GM18520 (cell line): ENCODE data around the gene INSL3.

ENCODE experiments used
- ATAC-seq: cut with Tn5 transposase; IDR thresholded peaks from one replicate; pipeline ENCODE4 v1.9.1; 2021; ENCODE audit not compliant: unreplicated experiment

INSL3 gene

GRCh38 chr19:17847538-17848366, 26.4 kb upstream of the INSL3 start, which contains the start of gene JAK3:
JAK3 (minus strand) TSS chr19:17847982; CDS start chr19:17844417, 3,565 bp downstream.
- no peak for ATAC-seq

DNA sequence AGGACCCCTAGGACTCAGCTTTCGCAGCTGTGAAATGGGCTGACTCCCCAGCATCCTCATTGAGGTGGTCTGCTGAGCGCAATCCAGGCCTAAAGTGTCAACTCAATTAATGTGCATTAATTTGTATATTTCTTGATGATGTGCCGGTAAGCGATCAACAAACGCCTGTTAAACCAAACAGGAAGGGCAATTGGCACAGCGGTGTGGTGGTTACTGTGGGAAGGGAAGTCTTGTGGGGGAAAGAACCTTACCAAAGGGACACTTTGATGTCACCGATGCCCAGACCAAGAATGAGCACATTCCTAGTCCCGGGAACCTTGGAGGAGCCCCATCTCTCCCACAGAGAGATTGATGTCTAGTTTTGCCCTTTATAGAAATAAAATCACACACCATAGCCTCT, 24.8 kb upstream of the INSL3 start:
- no peak for ATAC-seq

DNA sequence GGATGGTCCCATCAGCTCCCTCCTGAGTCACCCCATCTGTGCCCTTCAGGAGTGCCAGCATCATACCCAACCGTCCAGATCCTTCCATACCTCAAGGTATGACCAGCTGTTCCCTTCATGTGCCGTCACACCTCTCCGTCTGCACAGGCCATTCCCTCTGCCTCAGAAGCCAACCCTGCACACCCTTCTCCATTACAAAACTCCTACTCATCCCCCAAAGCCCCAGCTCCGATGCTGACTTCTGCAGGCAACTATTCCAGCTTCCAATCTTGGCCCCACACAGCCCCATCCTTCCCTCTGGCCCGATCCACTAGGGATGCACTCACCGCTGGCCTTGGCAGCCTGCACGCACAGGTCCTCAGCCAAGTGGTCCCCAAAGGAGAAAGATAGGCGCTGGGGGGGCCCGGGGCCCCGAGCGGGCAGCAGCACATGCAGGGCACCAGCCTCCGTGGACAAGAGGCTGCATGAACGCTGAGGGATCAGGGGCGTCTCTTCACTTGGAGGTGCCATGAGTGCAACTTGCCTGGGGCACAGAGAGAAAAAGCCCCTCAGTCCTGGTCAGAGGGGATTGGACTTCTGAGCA, 22.7 kb upstream of the INSL3 start:
- no peak for ATAC-seq

DNA sequence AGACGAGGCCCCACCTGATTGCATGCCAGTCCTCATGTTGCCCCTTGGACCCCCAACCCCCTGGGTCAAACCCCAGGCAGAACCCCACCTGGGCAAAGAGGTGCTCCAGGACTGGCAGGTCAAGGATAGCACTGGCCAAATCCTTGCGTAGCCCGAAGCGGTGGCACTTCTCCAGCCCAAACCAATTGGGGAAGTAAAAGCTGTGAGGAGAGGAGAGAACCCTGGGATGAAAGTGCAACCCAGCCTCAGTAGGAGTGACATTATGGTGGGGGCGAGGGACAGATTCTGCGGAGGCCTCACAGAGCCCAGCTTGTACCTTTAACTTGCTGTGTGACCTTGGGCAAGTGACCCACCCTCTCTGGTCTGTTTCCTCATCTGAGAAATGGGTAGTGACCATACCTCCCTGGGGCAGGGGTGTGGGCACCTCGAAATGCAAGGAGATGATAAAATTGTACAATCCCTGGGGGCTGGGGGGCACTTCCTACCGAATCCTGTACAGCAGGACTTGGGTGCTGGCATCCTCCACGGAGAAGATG, 22.0 kb upstream of the INSL3 start:
- ATAC-seq = no peak

DNA sequence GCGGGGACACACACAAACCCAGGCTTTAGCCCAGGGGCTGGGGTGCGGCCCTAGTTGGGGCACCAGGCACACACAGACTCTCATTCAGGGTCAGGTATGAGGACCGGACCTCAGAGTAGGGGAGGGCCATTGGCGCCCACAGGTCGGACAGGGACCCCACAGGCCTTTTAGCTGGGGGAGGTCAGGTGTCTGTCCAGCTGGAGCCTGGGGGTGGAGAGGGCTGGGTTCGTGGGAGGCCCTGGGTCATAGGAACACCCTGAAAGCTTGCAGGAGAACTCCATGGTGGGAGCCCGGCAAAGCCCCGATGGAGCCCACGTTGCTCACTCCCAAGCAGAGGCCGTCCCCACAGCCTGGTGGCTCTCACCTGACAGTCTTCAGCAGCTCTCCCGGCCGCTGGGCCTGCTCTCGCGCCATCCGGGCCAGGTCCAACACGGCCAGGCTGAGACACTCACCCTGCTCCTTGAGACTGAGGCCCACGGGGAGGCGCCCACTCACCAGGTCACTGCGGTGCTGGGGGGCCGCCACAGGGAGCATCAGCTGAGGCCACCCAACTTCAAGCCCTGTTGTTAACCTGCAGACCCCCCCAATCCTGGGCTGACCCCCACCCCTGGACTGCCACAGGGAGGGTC, 21.5 kb upstream of the INSL3 start:
- no peak for ATAC-seq

GRCh38 chr19:17841810-17842662, 20.7 kb upstream of the INSL3 start:
- ATAC-seq = no peak

DNA sequence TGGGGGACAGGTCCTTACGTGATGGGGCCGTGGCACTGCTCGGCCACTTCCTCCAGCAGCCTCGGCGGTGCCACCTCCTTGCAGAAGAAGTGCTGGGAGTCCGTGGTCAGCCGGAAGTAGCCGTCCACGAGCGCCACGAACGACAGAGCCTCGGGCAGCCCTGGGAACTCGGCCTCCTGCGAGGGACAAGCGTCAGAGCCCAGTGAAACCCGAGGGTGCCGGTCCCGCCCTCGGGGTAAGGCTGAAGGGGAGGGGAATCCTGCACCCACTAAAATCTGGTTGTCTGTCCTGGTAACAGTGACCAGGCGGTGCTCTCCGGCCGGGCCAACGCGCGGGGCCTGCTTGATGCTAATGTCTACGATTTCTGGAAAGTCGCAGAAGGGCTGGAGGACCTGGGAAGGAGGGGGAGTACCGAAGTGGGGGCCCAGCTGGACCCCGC, 20.1 kb upstream of the INSL3 start:
- no peak for ATAC-seq

DNA sequence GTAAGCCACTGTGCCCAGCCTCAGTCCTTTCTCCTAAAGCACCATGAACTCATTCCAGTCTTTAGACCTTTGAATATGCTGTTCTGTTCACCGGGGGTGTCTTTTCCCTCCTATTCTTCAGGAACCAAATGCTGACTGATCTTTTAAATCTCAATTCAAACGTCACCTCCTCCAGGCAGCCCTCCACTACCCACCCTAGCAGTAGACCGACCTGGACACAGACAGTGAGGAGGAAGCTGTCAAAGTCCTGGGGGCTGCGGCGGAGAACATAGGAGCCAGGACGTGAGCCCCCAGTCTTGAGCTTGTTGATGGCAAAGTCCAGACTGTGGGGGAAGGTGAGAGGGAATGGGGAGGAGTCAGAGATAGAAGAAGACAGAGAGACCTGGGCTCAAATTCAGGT, 18.7 kb upstream of the INSL3 start:
- ATAC-seq = no peak

DNA sequence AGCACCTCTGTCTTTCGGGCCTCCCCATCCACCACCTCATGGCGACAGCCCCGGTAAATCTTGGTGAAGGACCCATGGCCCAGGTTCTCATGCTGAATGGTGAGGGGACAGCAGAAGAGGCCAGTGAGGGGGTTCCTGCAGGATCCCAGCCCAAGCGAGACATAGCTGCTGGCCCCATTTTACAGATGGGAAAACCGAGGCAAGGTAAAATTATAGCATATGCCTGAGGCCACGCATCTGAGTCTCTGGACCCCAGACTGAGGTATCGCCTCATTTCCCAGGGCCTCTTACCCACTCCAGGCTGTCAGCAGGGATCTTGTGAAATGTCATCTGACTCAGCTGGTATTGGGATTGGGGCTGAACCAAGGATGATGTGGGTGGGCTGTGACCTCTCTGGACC, 16.7 kb upstream of the INSL3 start:
- no peak for ATAC-seq

- no peak for ATAC-seq
Observed at GRCh38 chr19:17836530-17836929, 15.2 kb upstream of the INSL3 start.

DNA sequence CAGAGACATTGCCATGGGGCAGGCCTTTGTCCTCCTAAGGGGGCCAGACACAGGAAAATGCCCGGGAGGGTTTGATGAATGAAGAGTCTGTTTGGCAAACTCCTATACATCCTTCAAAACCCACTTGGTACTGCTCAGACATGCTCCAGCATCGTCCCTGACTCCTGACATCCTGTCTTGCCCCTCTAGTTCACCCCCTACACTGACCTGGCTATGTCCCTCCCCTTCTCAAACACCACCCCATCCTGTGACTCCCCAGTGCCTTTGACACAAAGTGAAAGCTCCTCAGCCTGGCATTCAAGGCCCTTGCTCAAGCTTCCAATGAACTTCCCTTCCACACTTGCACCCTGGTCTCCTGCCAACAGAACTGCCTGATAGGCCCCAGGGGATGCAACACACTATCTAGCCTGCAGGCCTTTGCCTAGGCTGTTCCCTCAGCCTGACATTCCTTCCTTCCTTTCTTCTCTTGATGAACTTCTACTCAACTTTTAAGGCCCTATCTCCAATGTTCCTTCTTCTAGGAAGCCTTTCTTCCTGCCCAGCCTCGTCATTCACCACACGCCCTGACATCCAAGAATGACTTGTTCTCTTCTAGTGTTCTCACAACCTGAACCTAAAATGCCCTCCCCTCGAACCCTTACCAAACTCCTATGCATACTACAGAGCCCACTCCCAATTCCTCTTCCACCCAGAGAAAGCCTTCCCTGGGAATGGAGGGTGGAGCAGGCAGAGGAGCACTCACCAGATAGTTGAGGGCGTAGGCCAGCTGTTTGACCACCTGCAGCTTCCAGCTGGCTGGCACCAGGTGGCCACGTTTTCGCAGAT, 14.1 kb upstream of the INSL3 start:
- ATAC-seq = no peak

DNA sequence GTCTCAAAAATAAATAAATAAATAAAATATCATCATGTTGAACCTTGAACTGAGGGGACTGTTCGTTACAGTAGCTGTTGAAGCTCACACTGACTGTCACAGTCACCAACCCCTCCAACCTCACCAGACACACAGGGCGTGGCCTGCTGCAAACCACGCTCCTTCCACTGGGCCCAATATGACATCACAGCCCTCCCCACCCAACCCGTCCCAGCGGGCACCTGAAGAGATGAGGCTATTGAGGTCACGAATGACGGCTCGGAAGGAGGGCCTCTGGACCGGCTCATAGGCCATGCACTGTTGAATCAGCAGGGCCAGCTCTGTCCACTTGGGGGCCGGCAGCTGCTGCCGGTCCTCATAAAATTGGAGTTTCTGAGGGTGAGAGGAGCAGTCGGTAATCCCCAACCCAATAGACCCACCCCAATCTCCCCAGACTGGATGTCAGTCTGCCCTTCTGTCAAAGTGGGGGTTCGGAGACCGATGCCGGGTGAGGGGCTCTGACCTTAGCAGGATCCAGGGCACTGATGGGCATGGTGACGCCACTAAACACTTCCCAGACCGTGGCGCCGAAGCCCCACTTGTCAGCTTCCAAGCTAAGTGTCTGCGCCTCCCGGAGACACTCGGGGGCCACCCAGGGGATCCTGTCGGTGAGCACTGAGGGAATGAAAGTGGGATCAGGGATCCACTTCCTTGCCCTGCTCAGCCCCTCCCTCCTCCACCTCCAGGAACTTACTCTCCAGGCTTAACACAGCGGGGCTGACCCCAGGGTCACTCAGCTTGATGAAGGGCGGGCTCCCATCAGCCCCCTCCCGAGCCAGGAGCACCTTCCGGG, 13.2 kb upstream of the INSL3 start:
- ATAC-seq = no peak

DNA sequence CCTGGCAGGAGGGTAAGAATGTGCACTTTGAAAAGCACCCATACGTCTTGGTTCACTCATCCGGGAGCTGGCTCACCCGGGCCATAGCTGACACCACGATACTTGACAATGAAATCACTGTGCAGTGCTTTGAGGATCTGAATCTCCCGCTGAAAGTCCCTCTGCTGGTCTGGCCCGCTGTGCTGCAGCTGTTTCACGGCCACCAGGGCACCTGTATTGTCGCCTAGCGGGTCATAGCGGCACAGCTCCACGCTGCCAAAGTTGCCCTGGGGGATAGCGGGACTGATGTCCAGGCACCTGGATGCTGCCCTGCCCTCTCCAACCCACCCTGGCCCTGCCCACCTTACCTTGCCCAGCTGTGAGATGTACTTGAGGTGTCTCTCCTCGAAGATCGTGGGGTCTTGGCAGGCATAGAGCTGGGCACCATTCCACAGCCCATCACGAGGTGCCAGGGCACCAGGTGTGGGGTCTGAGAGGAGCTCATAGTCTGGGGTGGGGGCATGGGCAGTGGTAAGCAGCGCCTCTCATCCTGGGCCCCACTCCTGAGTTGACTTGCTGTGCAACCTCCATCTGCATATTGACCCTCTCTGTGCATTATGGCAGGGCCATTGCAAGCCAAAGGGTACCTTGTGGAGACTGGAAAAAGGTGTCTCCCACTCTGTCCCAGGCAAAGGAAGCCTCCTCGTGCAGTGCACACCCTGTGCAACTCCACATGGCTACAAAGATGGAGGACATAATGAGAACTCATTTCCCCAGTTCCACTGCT, 11.3 kb upstream of the INSL3 start:
- ATAC-seq = no peak

DNA sequence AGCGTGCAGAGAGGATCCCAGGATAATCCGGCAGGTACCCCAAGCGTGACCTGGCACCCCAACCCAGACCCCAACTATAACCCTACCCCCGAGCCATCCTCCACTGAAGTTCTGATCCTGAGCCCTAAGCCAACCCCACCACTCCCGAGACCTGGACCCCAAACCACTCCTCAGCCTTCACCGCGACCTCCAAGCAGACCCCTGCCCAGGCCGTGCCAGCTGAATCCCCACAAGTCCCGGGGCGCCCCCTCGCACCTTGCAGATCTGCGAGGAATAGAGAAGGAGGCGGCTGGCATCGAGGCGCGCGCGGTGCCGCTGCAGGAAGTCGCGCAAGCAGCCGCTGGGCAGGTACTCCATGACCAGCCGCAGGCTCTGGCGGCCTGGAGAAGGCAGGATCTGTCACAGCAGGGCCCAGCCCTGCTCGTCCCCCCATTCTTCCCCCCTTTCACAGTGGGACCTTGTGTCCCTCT, 10.1 kb upstream of the INSL3 start:
- ATAC-seq = no peak

DNA sequence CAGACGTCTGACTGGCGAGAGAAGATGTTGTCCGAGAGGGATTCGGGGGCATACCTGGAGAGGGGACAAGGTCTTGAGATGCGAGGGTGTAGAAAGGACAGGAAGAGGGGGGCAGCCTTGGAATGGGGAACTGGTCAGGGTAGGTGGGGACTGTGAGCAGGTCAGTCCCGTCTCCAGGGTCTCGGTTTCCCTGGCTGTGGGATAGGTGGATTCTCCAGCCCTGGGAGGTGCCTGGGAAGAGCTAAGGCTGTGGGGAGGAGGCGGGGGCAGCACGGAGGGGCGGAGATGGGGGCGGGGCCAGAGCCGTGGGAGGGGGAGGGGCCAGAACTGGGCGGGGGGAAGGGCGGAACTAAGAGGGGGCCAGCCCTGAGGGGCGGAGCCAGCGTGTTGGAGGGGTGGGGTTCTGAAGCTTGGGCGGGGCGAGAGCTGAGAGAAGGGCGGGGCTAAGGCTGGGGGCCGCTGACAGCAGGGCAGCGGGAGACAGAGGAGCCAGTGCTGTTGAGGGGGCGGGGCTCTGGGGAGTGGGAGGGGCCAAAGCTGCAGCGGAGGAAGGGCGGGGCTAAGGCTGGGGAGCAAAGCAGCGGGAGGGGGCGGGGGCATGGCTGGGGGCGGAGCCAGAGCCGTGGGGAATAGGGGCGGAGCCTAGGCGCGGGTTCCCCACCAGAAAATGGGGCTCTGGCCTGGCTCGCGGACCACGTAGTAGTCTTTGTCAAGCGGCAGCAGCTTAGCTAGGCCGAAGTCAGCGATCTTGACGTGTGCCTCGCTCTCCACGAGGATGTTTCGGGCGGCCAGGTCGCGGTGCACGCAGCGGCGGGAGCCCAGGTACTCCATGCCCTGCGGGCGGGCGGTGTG, 9.5 kb upstream of the INSL3 start:
- no peak for ATAC-seq

- no peak for ATAC-seq
Observed at GRCh38 chr19:17829855-17830566, 8.7 kb upstream of the INSL3 start.
